Subcutaneous adipose tissue (tissue), 4 donors: Measurements from ENCODE around the gene ARHGAP4. TPM values are rescaled to one million over a fixed set of nuclear protein-coding genes. Genes with fewer than 3 reads are reported as not detected.

Experiments
- total RNA-seq, 4 donors: library from RNA; depleted of rRNA; stranded (reverse); fragments of >200 nt; gene quantifications; one replicate each; pipeline ENCODE4 v1.1.0, GENCODE V29; 2016
- TF ChIP-seq, protein P1 (sequence below): fragments of 450-650 bp; IDR thresholded peaks from one replicate; pipeline ENCODE4 v1.5.1; 2016; ENCODE audit warnings: low read depth, mild to moderate bottlenecking, control low read depth, antibody characterized with exemption, moderate library complexity

Gene ARHGAP4
- total RNA-seq, 4 donors from 2014 or later: 8.5 to 37.4 (median 28.2) TPM

DNA sequence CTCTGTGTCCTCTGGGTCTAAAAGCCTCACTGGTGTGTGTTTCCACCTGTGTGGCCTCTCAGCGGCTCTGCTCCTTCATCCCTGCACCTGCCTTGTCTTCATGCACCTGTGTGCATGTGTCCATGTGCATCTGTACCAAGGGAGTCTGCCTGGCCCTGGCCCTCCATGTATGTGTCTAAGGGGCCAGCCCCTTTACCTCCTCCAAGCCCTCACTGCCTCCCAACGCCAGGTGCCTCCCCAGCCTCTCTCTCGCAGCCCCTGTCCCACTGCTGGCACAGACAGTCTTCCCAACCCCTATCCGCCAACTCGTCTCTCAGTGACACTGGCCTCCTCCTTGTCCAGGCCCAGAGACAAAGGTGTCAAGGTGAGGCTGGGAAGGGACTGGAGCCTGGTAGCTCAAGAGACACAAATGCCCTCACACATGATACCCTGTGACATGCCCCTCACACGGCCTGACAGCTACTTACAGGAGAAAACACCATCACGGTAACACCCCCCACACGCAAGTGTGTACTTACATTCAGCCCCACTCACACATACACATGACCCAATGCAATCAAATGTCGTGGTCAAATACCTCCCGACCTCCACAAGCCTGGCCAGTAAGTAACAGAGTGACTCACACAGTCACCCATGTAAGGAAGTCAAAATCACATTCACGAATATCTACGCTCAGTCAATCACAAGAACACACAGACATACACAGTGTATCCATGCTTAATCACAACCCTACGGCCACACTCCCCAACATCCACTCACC is 51.5 kb downstream of the ARHGAP4 start:
- TF ChIP-seq, protein P1, sequence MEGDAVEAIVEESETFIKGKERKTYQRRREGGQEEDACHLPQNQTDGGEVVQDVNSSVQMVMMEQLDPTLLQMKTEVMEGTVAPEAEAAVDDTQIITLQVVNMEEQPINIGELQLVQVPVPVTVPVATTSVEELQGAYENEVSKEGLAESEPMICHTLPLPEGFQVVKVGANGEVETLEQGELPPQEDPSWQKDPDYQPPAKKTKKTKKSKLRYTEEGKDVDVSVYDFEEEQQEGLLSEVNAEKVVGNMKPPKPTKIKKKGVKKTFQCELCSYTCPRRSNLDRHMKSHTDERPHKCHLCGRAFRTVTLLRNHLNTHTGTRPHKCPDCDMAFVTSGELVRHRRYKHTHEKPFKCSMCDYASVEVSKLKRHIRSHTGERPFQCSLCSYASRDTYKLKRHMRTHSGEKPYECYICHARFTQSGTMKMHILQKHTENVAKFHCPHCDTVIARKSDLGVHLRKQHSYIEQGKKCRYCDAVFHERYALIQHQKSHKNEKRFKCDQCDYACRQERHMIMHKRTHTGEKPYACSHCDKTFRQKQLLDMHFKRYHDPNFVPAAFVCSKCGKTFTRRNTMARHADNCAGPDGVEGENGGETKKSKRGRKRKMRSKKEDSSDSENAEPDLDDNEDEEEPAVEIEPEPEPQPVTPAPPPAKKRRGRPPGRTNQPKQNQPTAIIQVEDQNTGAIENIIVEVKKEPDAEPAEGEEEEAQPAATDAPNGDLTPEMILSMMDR: no peak

DNA sequence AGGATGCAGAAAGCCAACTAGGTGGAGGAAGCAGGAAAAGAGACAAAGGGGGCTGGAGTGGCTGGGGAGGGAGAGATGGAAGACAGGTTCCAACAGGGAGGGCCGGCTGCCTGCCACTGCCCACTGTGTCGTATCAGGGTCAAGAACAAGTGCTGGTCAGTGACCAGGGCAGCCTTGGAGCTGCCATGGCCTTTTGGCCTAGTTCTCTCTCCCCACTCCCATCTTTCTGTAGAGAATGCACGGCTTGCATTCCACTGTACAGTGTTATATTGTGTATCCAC is 52.0 kb downstream of the ARHGAP4 start:
- TF ChIP-seq, protein P1: no peak

DNA sequence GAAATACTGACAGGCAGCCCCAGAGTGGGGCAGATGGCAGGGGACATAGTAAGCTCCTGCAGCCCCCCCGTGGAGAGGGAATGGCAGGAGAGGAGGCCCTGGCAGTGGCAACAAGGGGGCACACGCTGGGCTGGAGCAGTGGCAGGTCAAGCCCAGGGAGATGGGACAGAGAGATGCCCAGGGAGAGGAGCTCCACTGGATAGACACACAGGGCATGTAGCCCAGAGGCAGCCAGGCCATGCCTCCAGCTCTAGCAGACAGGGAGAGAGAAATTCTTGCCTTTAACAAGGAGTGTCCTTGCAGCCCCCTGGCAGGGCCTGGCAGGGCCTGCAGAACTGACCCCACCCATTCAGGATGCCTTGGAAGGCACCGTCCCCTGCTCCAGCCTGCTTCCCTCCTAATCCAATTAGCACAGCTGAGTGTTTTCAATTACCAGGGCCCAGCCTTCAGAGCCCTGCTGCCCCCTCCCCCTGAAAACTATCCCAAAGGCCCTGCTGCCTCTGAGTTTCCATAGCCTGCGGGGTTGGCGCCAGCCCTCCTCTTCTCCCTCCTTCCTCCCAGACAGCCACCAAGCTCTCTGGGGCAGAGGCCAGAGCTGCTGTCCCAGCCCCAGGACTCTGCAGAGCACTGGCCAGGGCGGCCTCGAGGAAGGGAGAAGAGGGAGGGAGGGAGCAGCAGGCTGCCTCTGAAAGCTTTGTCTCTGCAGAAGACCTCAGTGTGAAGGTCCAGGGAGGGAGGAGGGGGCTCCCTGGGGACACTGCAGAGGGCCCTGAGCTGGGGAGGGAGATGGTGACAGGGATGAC is 52.6 kb downstream of the ARHGAP4 start:
- TF ChIP-seq, protein P1: no peak

DNA sequence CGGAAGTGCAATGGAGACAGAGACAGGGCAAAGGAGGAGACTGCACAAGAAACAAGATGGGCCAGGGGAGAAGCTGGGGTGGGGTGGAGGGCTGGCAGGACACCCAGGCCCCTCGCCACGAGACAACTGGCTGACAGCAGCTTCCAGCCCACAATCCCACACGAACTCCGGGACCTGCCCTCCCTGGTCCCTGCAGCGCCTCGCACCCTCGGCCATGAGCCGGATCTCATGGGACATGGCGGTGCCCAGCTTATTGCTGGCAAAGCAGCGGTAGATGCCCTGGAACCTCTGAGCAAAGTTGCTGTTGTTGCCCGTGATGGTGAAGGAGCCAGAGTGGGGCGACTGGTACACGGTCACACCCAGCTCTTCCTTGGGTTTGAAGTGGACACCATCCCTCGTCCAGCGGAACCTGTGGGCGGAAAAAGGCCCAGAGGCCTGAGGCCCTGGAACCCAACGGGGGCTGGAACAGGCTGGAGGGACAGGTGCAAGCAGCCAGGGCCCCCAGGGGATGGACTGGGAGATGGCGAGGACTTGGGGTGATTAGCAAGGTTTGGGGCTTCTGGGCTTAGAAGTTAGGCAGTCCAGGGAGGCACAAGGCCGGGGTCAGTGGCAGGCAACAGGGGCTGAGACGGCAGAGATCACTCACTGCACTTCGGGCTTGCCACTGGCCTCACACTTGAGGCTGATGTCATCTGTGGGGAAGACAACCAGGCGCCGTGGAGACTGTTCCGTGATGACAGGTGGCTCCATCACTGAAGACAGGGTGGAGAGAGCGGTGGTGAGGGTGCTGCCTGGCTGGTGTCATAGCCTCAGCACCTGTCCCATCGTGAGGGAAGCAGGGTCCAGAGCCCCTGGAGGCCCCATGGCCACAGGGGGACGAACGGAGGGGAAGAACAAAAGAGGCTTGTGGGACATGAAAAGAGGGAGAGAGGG is 53.9 kb downstream of the ARHGAP4 start:
- TF ChIP-seq, protein P1: no peak

DNA sequence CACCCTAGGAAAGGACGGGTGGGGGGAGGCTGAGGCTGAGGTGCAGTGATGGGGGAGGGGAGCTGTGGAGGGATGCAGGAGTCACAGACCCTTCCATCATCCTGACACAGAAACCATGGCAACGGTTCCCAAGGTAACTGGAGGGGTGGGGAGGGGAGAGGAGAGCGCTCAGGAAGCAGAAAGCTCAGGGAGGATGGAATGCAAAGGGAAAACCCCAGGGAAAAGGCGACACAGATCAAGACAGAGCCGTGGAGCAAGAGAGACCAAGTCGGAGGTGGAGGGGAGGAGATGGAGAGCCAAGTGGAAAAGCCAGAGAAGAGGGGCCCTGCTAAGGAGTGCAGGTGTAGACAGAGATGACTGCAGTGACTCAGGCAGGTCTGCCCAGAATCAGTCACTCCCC is 54.6 kb downstream of the ARHGAP4 start:
- TF ChIP-seq, protein P1: no peak

DNA sequence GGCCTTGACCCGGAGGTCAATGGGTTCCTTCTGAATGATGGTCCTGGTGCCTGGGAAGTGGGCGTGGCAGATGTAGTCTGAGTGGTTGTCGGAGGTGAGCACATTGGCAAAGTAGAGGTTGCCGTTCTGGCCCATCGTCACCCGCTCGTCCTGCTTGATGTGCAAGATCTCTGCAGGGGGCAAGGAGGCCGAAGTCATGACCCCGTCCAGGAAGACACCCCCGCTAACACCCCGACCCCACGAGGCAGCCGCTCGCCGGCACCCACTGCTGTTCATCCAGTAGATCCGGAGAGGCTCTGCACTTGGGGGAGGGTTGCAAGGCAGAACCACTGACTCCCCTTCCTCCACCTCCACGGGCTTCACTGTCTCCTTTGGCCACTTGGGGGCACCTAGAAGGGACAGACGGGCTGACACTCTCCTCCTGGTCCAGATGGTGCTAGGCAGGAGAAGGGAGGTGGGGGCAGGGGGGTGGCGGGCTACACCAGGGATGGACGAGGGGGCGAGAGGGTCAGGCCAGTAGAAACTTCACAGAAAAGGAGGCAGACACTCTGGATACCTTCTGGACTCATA is 55.2 kb downstream of the ARHGAP4 start:
- TF ChIP-seq, protein P1: no peak

DNA sequence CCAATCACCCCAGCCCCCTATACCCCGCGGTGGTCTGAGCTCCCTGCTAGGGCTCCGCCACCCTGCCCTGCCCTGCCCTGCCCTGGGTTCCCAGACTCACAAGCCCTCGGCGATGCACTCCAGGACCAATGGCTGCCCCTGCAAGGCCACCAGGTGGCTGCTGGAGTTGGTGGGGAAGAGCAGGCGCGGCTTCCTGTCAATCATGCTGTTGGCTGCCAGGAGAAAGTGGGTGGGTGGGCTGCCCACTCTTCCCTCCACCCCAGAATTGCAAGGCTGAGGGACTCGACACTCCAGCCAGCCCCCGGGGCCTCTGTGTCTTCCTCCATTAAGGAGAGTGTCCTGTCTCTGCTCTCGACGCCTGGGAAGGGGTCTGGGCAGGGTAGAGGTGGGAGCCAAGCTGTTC is 55.8 kb downstream of the ARHGAP4 start:
- TF ChIP-seq, protein P1: no peak
